HCT116 (cell line): ENCODE measurements around the gene GTPBP10. TPM values are rescaled to one million over a fixed set of nuclear protein-coding genes. Genes with fewer than 3 reads are reported as not detected.

Experiments
- ATAC-seq: fragments of 200-7000 bp; cut with Tn5 transposase; 2 replicates; pipeline ENCODE4 v1.9.1; 2020; ENCODE audit warnings: mild to moderate bottlenecking, moderate library complexity
- BruUV-seq: library from RNA; stranded (reverse); fragments of 400-500 nt; replicated peaks from 2 replicates; lab custom pipeline; 2021; lab: Mats Ljungman, UMichigan
- CTCF ChIA-PET: fragments of 300-600 bp; sonication (Branson Sonifier 250); formaldehyde crosslinking; loops from one replicate; lab custom pipeline; 2021; ENCODE audit warnings: antibody characterized with exemption; lab: Charles Lee
- POLR2A ChIA-PET: fragments of 300-600, 350-600 bp; sonication (Branson Sonifier 250); formaldehyde crosslinking; loops from one replicate; lab custom pipeline; 2021; ENCODE audit warnings: antibody characterized with exemption; lab: Charles Lee
- RAD21 ChIA-PET, 2 experiments: fragments of 300-600 bp; sonication (Branson Sonifier 250); formaldehyde crosslinking; loops; one replicate each; lab custom pipeline; 2023; ENCODE audit warnings: low total read pairs in 2 of 2; ENCODE audit not compliant: uncharacterized antibody in 2 of 2, unreplicated experiment in 2 of 2, low non-redundant PET in 1 of 2; lab: Charles Lee
- DNase-seq: peaks from one replicate; pipeline ENCODE4 v3.0.0-alpha.2; 2010; ENCODE audit warnings: low read depth, low spot score
- H2AFZ ChIP-seq: fragments of 200-600 bp; shearing (Covaris generic), sonication (generic); 2 replicates; pipeline ENCODE4 v1.6.1; 2017; ENCODE audit warnings: low read depth, mixed run types, mixed read lengths, antibody characterized with exemption, low read length; ENCODE audit not compliant: poor library complexity, severe bottlenecking
- H3K27ac ChIP-seq: 2 replicates; pipeline ENCODE4 v1.5.1; 2012; ENCODE audit warnings: low read depth, low read length
- H3K27me3 ChIP-seq: fragments of 200-600 bp; sonication (generic); 2 replicates; pipeline ENCODE4 v1.6.1; 2016; ENCODE audit warnings: mixed run types, low read length, mixed read lengths; ENCODE audit not compliant: insufficient read depth
- H3K36me3 ChIP-seq, 2 experiments: fragments of 200-500 bp in 1 of 2; fragments of 200-600 bp in 1 of 2; sonication (Bioruptor generic) in 1 of 2; sonication (generic) in 1 of 2; 2 replicates each; pipeline versions ENCODE4 v1.5.1 to v1.6.1; 2014 to 2016; ENCODE audit warnings: low read length in 2 of 2, inconsistent platforms in 1 of 2, mixed read lengths in 1 of 2, mixed run types in 1 of 2; ENCODE audit not compliant: insufficient read depth in 2 of 2, control insufficient read depth in 1 of 2
- H3K4me1 ChIP-seq, 2 experiments: fragments of 200-600 bp in 1 of 2; sonication (generic) in 1 of 2; 2 replicates each; pipeline versions ENCODE4 v1.5.1 to v1.6.1; 2012 to 2017; ENCODE audit warnings: low read length in 2 of 2, inconsistent platforms in 1 of 2, mild to moderate bottlenecking in 1 of 2, mixed read lengths in 1 of 2, mixed run types in 1 of 2, moderate library complexity in 1 of 2; ENCODE audit not compliant: insufficient read depth in 2 of 2, control insufficient read depth in 1 of 2
- H3K4me2 ChIP-seq: fragments of 200-600 bp; sonication (generic); 2 replicates; pipeline ENCODE4 v1.6.1; 2017; ENCODE audit warnings: mixed run types, low read length, mixed read lengths
- H3K4me3 ChIP-seq, 2 experiments: fragments of 200-600 bp in 1 of 2; sonication (generic) in 1 of 2; replicated peaks in 1 of 2; 2 replicates each; pipeline ENCODE4 v1.5.1; 2011 to 2016; ENCODE audit warnings: low read length in 2 of 2, control low read depth in 1 of 2, low read depth in 1 of 2, mild to moderate bottlenecking in 1 of 2, mixed read lengths in 1 of 2, mixed run types in 1 of 2
- H3K79me2 ChIP-seq: fragments of 200-600 bp; sonication (generic); 2 replicates; pipeline ENCODE4 v1.6.1; 2017; ENCODE audit warnings: mild to moderate bottlenecking, mixed run types, low read length, moderate library complexity, mixed read lengths; ENCODE audit not compliant: insufficient read depth
- H3K9ac ChIP-seq: fragments of 200-600 bp; sonication (generic); 2 replicates; pipeline ENCODE4 v1.6.1; 2016; ENCODE audit warnings: low read length, mixed read lengths
- H3K9me2 ChIP-seq: fragments of 200-600 bp; sonication (generic), shearing (Covaris generic); 2 replicates; pipeline ENCODE4 v1.6.1; 2017; ENCODE audit warnings: mixed run types, mild to moderate bottlenecking, moderate library complexity; ENCODE audit not compliant: insufficient read depth
- H3K9me3 ChIP-seq, 2 experiments: fragments of 200-500 bp in 1 of 2; fragments of 200-600 bp in 1 of 2; sonication (Bioruptor generic) in 1 of 2; sonication (generic) in 1 of 2; 2 replicates each; pipeline ENCODE4 v1.6.1; 2014 to 2017; ENCODE audit warnings: low read length in 2 of 2, mixed read lengths in 2 of 2, inconsistent platforms in 1 of 2, low read depth in 1 of 2, mild to moderate bottlenecking in 1 of 2, mixed run types in 1 of 2, moderate library complexity in 1 of 2; ENCODE audit not compliant: control insufficient read depth in 1 of 2, insufficient read depth in 1 of 2
- H4K20me1 ChIP-seq: fragments of 200-600 bp; sonication (generic), shearing (Covaris generic); 2 replicates; pipeline ENCODE4 v1.6.1; 2017; ENCODE audit warnings: mixed run types, mild to moderate bottlenecking, moderate library complexity; ENCODE audit not compliant: insufficient read depth
- ATF3 ChIP-seq: IDR thresholded peaks from 2 replicates; pipeline ENCODE4 v1.6.1; 2012
- CBX3 ChIP-seq: IDR thresholded peaks from 2 replicates; pipeline ENCODE4 v1.6.1; 2012; ENCODE audit warnings: low read depth
- CEBPB ChIP-seq: IDR thresholded peaks from 2 replicates; pipeline ENCODE4 v1.6.1; 2012; ENCODE audit warnings: low read depth
- EGR1 ChIP-seq: IDR thresholded peaks from 2 replicates; pipeline ENCODE4 v1.6.1; 2012; ENCODE audit warnings: low read depth
- EZH2 ChIP-seq: fragments of 200-600 bp; sonication (generic); IDR thresholded peaks from 2 replicates; pipeline ENCODE4 v1.6.1; 2017; ENCODE audit warnings: antibody characterized with exemption, mixed run types
- EZH2phosphoT487 ChIP-seq: fragments of 200-600 bp; IDR thresholded peaks from 2 replicates; pipeline ENCODE4 v1.6.1; 2018; ENCODE audit warnings: antibody characterized with exemption, borderline replicate concordance
- FOSL1 ChIP-seq: IDR thresholded peaks from 2 replicates; pipeline ENCODE4 v1.6.1; 2012; ENCODE audit warnings: low read depth
- JUND ChIP-seq: IDR thresholded peaks from 2 replicates; pipeline ENCODE4 v1.6.1; 2012
- MAX ChIP-seq: IDR thresholded peaks from 2 replicates; pipeline ENCODE4 v1.6.1; 2012
- POLR2A ChIP-seq: IDR thresholded peaks from 2 replicates; pipeline ENCODE4 v1.7.0; 2011; ENCODE audit warnings: borderline replicate concordance; ENCODE audit not compliant: insufficient read depth, insufficient read length; ENCODE audit errors: extremely low read depth
- RAD21 ChIP-seq: IDR thresholded peaks from 2 replicates; pipeline ENCODE4 v1.6.1; 2012; ENCODE audit warnings: low read depth, mild to moderate bottlenecking
- REST ChIP-seq: IDR thresholded peaks from 2 replicates; pipeline ENCODE4 v1.6.1; 2012; ENCODE audit warnings: low read depth
- SRF ChIP-seq: IDR thresholded peaks from 2 replicates; pipeline ENCODE4 v1.6.1; 2012; ENCODE audit warnings: low read depth
- TCF7L2 ChIP-seq: IDR thresholded peaks from 2 replicates; pipeline ENCODE4 v1.7.0; 2011; ENCODE audit warnings: borderline replicate concordance, inconsistent platforms; ENCODE audit not compliant: insufficient read depth, insufficient read length; ENCODE audit errors: extremely low read depth
- ZFX ChIP-seq: fragments of 450-650 bp; IDR thresholded peaks from 2 replicates; pipeline ENCODE4 v1.6.1; 2017
- ZNF274 ChIP-seq: fragments of 200-500 bp; sonication (Bioruptor generic); IDR thresholded peaks from 2 replicates; pipeline ENCODE4 v1.6.1; 2014; ENCODE audit warnings: mild to moderate bottlenecking, low read depth, low read length, inconsistent platforms
- intact Hi-C: fragments of 100-400 bp; cut with micrococcal nuclease; formaldehyde crosslinking; loops from 2 replicates; pipeline ENCODE4 v1.10.0; 2022
- total RNA-seq: library from RNA; stranded (reverse); gene quantifications from one replicate; pipeline ENCODE4 v1.2.1, GENCODE V29; 2021; ENCODE audit not compliant: unreplicated experiment

The GTPBP10 gene
- total RNA-seq, 1 experiment from 2014 or later = 36.7 TPM

GRCh38 chr7:90320014-90320413 lies 26.5 kb upstream of the GTPBP10 start (continued):
- TF ChIP-seq REST = no peak
- no peak for TF ChIP-seq POLR2A
- no peak for TF ChIP-seq CEBPB
- TF ChIP-seq ATF3 = no peak

GRCh38 chr7:90320418-90320800 lies 26.1 kb upstream of the GTPBP10 start:
- RAD21 ChIA-PET = no interaction called here
- POLR2A ChIA-PET = no interaction called here
- intact Hi-C loops = no loop called here
- Histone ChIP-seq H3K9me3 (no peaks in the 10 kb centered on the region), H3K9me2 (no peaks in the 10 kb centered on the region), H2AFZ (no peak overlapping the region), H3K79me2 (no peaks in the 10 kb centered on the region), H3K4me2 (no peak overlapping the region), H3K4me3 (no peak overlapping the region), H3K36me3 (no peaks in the 10 kb centered on the region), H3K4me1 (no peaks in the 10 kb centered on the region), H3K9ac (no peak overlapping the region), H4K20me1 (no peaks in the 10 kb centered on the region), H3K27ac (no peak overlapping the region), H3K27me3 (no peaks in the 10 kb centered on the region)
- ATAC-seq (no peak), DNase-seq (no peak)
- no TSS peak for BruUV-seq
- CTCF ChIA-PET = no interaction called here
- no peak for TF ChIP-seq ATF3
- TF ChIP-seq JUND = no peak
- TF ChIP-seq FOSL1 = no peak
- TF ChIP-seq EZH2phosphoT487 = no peak
- TF ChIP-seq TCF7L2 = no peak
- TF ChIP-seq SRF = no peak
- no peak for TF ChIP-seq MAX
- TF ChIP-seq ZFX = no peak
- TF ChIP-seq POLR2A = no peak
- TF ChIP-seq ZNF274 = no peak
- no peak for TF ChIP-seq RAD21
- TF ChIP-seq CEBPB = no peak
- TF ChIP-seq EZH2 = no peak
- TF ChIP-seq CBX3 = no peak
- TF ChIP-seq REST = no peak
- no peak for TF ChIP-seq EGR1
